B cell (primary cell): Measurements from ENCODE around the gene RPL28. TPM values are rescaled to one million over a fixed set of nuclear protein-coding genes. Genes with fewer than 3 reads are reported as not detected.

Source experiments
- ATAC-seq: fragments of 200-7000 bp; cut with Tn5 transposase; one replicate; pipeline ENCODE4 v1.10.0; 2021; ENCODE audit warnings: low read depth, mild to moderate bottlenecking, moderate number of reproducible peaks, moderate library complexity
- CTCF ChIA-PET: fragments of 350-600 bp; sonication (Branson Sonifier 250); formaldehyde crosslinking; loops from one replicate; lab custom pipeline; 2021; ENCODE audit warnings: antibody characterized with exemption, inconsistent platforms; lab: Charles Lee
- POLR2A ChIA-PET: fragments of 350-600 bp; sonication (Branson Sonifier 250); formaldehyde crosslinking; loops from one replicate; lab custom pipeline; 2021; ENCODE audit warnings: antibody characterized with exemption; lab: Charles Lee
- DNase-seq: peaks from one replicate; pipeline ENCODE4 v3.0.0; 2013
- H2AFZ ChIP-seq: 2 replicates; pipeline ENCODE4 v1.6.1; 2012; ENCODE audit warnings: mild to moderate bottlenecking, low read depth, low read length; ENCODE audit not compliant: insufficient read depth, poor library complexity, severe bottlenecking
- H3K27ac ChIP-seq, 2 donors: 1 replicate in 1 of 2; 2 replicates in 1 of 2; pipeline ENCODE4 v1.5.1; 2012 to 2013; ENCODE audit warnings: low read length in 2 of 2, mild to moderate bottlenecking in 2 of 2, moderate library complexity in 1 of 2
- H3K27me3 ChIP-seq, 4 experiments: fragments of 200-600 bp in 1 of 4; sonication (generic) in 1 of 4; replicated peaks in 1 of 4; 1 replicate in 2 of 4; 2 replicates in 2 of 4; pipeline versions ENCODE4 v1.6.1 to v1.7.0; 2013 to 2016; ENCODE audit warnings: low read length in 3 of 4, mild to moderate bottlenecking in 2 of 4, mixed read lengths in 1 of 4, moderate library complexity in 1 of 4; ENCODE audit not compliant: insufficient read depth in 4 of 4, control insufficient read depth in 3 of 4; ENCODE audit errors: control extremely low read depth in 1 of 4
- H3K36me3 ChIP-seq, 2 experiments: replicated peaks in 1 of 2; 1 replicate in 1 of 2; 2 replicates in 1 of 2; pipeline versions ENCODE4 v1.6.1 to v1.7.1; 2013; ENCODE audit warnings: low read length in 1 of 2; ENCODE audit not compliant: insufficient read depth in 2 of 2, control insufficient read depth in 1 of 2; ENCODE audit errors: control extremely low read depth in 1 of 2, extremely low read depth in 1 of 2
- H3K4me1 ChIP-seq, 2 donors: fragments of 200-600 bp in 1 of 2; sonication (generic) in 1 of 2; 1 replicate in 1 of 2; 2 replicates in 1 of 2; pipeline versions ENCODE4 v1.5.1 to v1.6.1; 2013 to 2017; ENCODE audit warnings: low read length in 2 of 2; ENCODE audit not compliant: control insufficient read depth in 2 of 2, insufficient read depth in 2 of 2
- H3K4me2 ChIP-seq: replicated peaks from 2 replicates; pipeline ENCODE3; 2012; ENCODE audit warnings: mild to moderate bottlenecking, low read depth, low read length; ENCODE audit not compliant: poor library complexity, severe bottlenecking
- H3K4me3 ChIP-seq, 5 experiments: fragments of 200-600 bp in 1 of 5; sonication (generic) in 1 of 5; 1 replicate in 3 of 5; 2 replicates in 2 of 5; pipeline versions ENCODE4 v1.5.1 to v1.7.0; 2011 to 2016; ENCODE audit warnings: low read length in 4 of 5, mild to moderate bottlenecking in 4 of 5, low read depth in 2 of 5, control low read depth in 1 of 5, moderate library complexity in 1 of 5; ENCODE audit not compliant: insufficient read depth in 1 of 5; ENCODE audit errors: control extremely low read depth in 1 of 5, extremely low read depth in 1 of 5
- H3K79me2 ChIP-seq: fragments of 200-600 bp; sonication (generic); one replicate; pipeline ENCODE4 v1.6.0; 2016; ENCODE audit warnings: low read length; ENCODE audit not compliant: control insufficient read depth, insufficient read depth
- H3K9ac ChIP-seq: fragments of 200-600 bp; sonication (generic); 2 replicates; pipeline ENCODE4 v1.6.1; 2017; ENCODE audit warnings: mild to moderate bottlenecking, low read length, moderate library complexity
- H3K9me3 ChIP-seq, 3 donors: one replicate each; pipeline versions ENCODE4 v1.6.1 to v1.7.1; 2013; ENCODE audit warnings: low read length in 2 of 3; ENCODE audit not compliant: control insufficient read depth in 2 of 3, insufficient read depth in 1 of 3; ENCODE audit errors: control extremely low read depth in 1 of 3
- H4K20me1 ChIP-seq: 2 replicates; pipeline ENCODE4 v1.6.0; 2012; ENCODE audit warnings: mild to moderate bottlenecking, low read length; ENCODE audit not compliant: insufficient read depth, control insufficient read depth, poor library complexity, severe bottlenecking
- H3K27ac Mint-ChIP-seq: one replicate; pipeline ENCODE4 v1.8.0; 2021; ENCODE audit warnings: mixed read lengths
- H3K27me3 Mint-ChIP-seq: one replicate; pipeline ENCODE4 v1.8.0; 2021; ENCODE audit warnings: mixed read lengths
- H3K4me1 Mint-ChIP-seq: one replicate; pipeline ENCODE4 v1.8.0; 2021; ENCODE audit warnings: mixed read lengths
- H3K4me3 Mint-ChIP-seq: one replicate; pipeline ENCODE4 v1.8.0; 2021; ENCODE audit warnings: mixed read lengths
- H3K9me3 Mint-ChIP-seq: one replicate; pipeline ENCODE4 v1.8.0; 2022; ENCODE audit warnings: mixed read lengths; ENCODE audit not compliant: insufficient read depth
- CTCF ChIP-seq: fragments of 200-600 bp; IDR thresholded peaks from one replicate; pipeline ENCODE4 v1.8.0; 2022; ENCODE audit warnings: antibody characterized with exemption, mild to moderate bottlenecking
- WGBS: methylation state at CpG from one replicate; pipeline ENCODE4 v1.1.5; 2013; ENCODE audit warnings: missing lambda C conversion rate; ENCODE audit not compliant: insufficient coverage; 5-methylcytosine and 5-hydroxymethylcytosine counted together
- intact Hi-C: fragments of 100-400 bp; cut with micrococcal nuclease; formaldehyde crosslinking; loops from one replicate; pipeline ENCODE4 v1.10.0; 2022
- polyA plus RNA-seq: library from polyadenylated mRNA; depleted of rRNA; stranded (reverse); fragments of >200 nt; gene quantifications from 2 replicates; pipeline ENCODE4 v1.2.3, GENCODE V29; 2012
- total RNA-seq, 2 donors: library from RNA; stranded (reverse); fragments of 120-200 nt in 1 of 2; gene quantifications; 1 replicate in 1 of 2; 2 replicates in 1 of 2; pipeline versions ENCODE4 v1.2.3 to v1.2.4, GENCODE V29; 2013 to 2022

The RPL28 gene
- total and polyA plus RNA-seq, 2 donors (not counting 1 experiment from before 2014, with no cell fraction given) = 2,578 to 4,661 TPM

GRCh38 chr19:55339105-55339888, 46.4 kb upstream of the RPL28 start, which contains the start of gene KMT5C:
Gene KMT5C, plus strand, starts transcription at chr19:55339876. Its CDS starts 2,061 bp downstream, at chr19:55341937.
- ATAC-seq = peak; percentile 79

More at GRCh38 chr19:55339105-55339888, 46.4 kb upstream of the RPL28 start, which contains the start of gene KMT5C:
- H4K20me1 ChIP-seq = no peaks in the 10 kb centered on the region
- H3K9ac ChIP-seq = peak within 1 kb of the TSS; percentile 98
- WGBS = under 1% methylated on average over 59 of the region's 63 CpGs
- CTCF ChIA-PET = interaction anchor here (0.5 to 1.8 kb wide), 15 partner anchors 10 to 1081 kb away, joined by 3 to 12 read pairs (median 5); partner anchors contain the start of genes HSPBP1, PPP6R1, TMEM238 and ZNF865
- H3K79me2 ChIP-seq = peaks cover 17% of the 10 kb centered on the region
- H3K9me3 ChIP-seq = peaks cover 0 to 7% (median 0%) of the 10 kb centered on the region in 3 donors
- Mint-ChIP-seq H3K9me3 (no peaks in the 10 kb centered on the region), H3K27me3 (peaks cover 19% of the 10 kb centered on the region), H3K27ac (peak within 1 kb of the TSS; percentile 93), H3K4me1 (peaks cover 20% of the 10 kb centered on the region), H3K4me3 (peak within 1 kb of the TSS; percentile 94)
- peaks cover 16 to 28% of the 10 kb centered on the region in 2 donors for H3K4me1 ChIP-seq
- intact Hi-C loops = loop anchor here (1.0 to 5.0 kb wide), 10 partner anchors 15 to 1472 kb away; partner anchors contain the start of genes COX6B2, HSPBP1, ISOC2 and MYADM
- peak within 1 kb of the TSS; percentile 98 for H3K27ac ChIP-seq
- TF ChIP-seq CTCF = no peak
- peak; percentile 100 for DNase-seq
- POLR2A ChIA-PET = interaction anchor here (0.6 to 1.8 kb wide), 16 partner anchors 33 to 1180 kb away, joined by 3 to 12 read pairs (median 4); partner anchors contain the start of genes FIZ1, HSPBP1, LENG1 and SYT5
- H3K36me3 ChIP-seq = peaks cover 0 to 10% of the 10 kb centered on the region in 2 experiments
- H3K4me3 ChIP-seq = peak within 1 kb of the TSS; percentile 65 to 91 (median 70)
- peak within 1 kb of the TSS; percentile 71 for H2AFZ ChIP-seq
- H3K4me2 ChIP-seq = peak within 1 kb of the TSS; percentile 99
- H3K27me3 ChIP-seq = peaks cover 0 to 23% (median 9%) of the 10 kb centered on the region in 4 experiments
